OCI-LY3 (cell line): ENCODE measurements around the gene RFX3.

Experiments
- EZH2phosphoT487 ChIP-seq: fragments of 200-600 bp; shearing (Covaris generic); IDR thresholded peaks from 2 replicates; pipeline ENCODE4 v1.6.1; 2018; ENCODE audit warnings: antibody characterized with exemption, mixed run types, low read depth
- TF ChIP-seq, protein P1 (sequence below): fragments of 200-600, 300-600 bp; sonication (generic); IDR thresholded peaks from 2 replicates; pipeline ENCODE4 v1.5.1; 2014; ENCODE audit warnings: antibody characterized with exemption, low read length, low read depth

DNA sequence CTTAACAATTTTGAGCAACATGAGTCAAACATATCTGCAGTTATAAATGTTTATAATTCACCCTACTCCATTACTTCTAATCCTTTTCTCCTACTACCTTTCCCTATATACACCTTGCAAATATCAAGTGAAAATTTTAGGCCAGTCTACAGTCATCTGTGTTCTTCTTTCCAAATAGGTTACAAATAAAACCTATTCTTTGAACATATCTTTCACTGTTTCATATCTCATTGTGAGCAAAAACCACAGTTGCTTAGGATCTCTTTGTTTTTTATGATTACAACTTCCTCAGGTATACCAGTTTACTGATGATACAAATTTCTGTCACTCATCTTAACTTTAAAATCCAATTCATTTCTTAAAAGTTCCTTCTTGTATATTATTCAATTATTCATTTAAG, 34.4 kb downstream of the RFX3 start:
- TF ChIP-seq, protein P1, sequence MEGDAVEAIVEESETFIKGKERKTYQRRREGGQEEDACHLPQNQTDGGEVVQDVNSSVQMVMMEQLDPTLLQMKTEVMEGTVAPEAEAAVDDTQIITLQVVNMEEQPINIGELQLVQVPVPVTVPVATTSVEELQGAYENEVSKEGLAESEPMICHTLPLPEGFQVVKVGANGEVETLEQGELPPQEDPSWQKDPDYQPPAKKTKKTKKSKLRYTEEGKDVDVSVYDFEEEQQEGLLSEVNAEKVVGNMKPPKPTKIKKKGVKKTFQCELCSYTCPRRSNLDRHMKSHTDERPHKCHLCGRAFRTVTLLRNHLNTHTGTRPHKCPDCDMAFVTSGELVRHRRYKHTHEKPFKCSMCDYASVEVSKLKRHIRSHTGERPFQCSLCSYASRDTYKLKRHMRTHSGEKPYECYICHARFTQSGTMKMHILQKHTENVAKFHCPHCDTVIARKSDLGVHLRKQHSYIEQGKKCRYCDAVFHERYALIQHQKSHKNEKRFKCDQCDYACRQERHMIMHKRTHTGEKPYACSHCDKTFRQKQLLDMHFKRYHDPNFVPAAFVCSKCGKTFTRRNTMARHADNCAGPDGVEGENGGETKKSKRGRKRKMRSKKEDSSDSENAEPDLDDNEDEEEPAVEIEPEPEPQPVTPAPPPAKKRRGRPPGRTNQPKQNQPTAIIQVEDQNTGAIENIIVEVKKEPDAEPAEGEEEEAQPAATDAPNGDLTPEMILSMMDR: no peak
- no peak for TF ChIP-seq EZH2phosphoT487
